Measurements from ENCODE around the gene SHB. TPM values are rescaled to one million over a fixed set of nuclear protein-coding genes. Genes with fewer than 3 reads are reported as not detected.

SHB gene
- total RNA-seq, 1 donor from 2014 or later = 39.0 TPM

DNA sequence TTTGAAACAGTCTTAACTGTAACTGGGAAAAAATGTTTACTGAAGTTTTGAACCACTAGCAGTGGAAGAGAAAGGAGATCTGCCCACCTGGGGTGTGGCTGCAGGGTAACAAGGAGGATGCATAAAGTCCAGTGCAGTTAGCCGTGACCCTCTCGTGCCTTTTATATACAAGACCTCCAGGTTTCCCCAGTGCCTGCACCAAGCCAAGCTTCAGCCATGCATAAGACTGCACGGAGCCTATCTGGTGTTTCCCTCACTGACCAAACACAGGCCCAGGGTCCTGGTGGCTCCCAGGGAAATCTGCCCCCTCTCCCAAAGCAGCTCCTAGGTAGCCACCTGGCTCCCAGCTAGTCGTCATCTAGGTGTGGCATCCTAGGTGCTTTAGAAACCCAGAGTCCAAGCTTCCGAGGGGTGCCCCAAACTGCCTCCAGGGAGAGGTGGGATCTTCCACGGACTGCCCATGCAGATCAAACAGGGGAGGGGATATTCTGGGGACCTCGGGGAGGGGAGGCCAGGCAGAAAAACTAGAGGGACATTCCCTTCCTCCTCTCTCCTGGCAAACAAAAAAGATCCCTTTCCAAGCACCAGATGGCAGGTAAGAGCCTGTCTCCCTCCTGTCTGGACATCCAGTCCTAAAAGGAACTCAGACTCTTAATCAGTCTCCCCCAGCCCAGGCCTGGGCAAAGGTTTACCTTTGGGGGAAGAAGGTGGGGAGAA, 2.7 kb downstream of the SHB start:
- intact Hi-C loops (cut with DNase I) = loop anchor here (2.0 to 10.0 kb wide), 3 partner anchors 49 to 262 kb away; partner anchors contain the start of gene DCAF10
- no peak for DNase-seq (ENCODE audit: low spot score)

DNA sequence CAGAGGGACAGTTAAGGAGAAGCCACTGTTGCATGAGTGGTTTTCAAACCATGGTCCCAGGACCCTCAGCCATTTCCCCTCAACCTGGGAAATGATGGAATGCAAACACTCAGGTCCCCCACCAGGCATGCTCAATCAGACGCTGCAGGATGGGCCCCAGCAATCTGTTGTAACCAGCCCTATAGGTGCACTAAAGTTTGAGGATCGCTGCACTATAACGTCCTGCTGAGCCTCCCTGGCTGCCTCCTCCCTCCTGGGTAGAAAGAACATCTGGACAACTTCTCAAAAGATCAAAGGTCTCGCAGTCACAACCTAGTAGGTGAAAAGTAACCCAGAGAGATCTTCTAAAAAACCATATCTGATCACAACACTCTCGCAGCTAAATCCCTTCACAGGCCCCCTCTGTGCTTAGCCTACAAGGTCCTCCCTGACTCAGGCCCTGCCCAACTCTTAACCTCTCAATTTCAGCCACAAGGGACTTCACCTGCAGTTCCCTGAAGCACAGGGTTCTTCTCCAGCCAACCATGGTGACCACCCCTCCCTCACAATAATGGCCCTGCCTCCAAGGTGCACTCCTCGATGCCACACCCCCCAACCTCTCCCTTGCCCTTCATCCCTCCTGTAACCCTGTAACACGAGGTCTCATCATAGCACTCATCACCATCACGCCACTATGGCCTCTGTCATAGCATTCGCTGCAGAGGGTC, 3.5 kb downstream of the SHB start:
- intact Hi-C loops (cut with DNase I) = loop anchor here (2.0 to 10.0 kb wide), 4 partner anchors 19 to 261 kb away; partner anchors contain the start of gene DCAF10
- peak; percentile 61 for DNase-seq (ENCODE audit: low spot score)

DNA sequence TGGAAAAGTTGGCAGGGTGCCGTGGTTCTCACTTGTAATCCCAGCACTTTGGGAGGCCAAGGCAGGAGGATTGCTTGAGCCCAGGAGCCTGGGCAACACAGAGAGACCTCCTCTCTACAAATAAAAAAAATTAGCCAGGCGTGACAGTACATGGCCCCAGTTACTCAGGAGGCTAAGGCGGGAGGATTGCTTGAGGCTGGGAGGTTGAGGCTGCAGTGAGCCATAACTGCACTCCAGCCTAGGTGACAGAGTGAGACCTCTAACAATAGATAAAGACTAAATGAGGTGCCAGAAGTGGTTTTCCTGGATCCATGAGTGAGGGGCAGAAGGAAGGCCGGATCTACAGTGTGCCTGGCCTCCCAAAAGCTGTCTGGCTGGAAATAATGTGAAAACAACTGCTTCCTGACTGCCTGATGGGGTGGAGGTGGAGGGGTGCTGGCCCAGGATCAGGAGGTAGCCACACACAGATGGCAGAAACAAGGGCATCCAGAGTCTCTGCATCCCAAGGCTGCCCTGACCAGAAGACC, 4.1 kb downstream of the SHB start:
- no peak for DNase-seq (ENCODE audit: low spot score)
- intact Hi-C loops (cut with DNase I) = loop anchor here (2.0 to 10.0 kb wide), 4 partner anchors 18 to 260 kb away; partner anchors contain the start of gene DCAF10

DNA sequence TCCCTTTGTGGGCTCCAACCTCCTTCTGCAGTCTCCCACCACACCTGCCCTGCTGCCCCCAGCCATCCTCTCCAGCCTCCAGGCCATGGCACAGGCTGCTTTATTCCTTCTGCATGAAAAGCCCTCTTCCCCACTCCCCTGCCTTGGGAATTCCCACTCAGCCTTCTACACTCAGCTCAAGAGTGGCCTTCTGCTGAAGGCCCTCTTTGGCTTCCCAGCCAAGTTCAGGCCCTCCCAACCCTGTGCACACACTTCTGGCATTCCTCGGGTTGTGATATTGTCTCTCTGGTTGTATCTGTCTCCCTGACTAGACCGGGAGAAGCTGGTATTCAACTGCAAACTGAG, 5.7 kb downstream of the SHB start:
- peak; percentile 49 for DNase-seq (ENCODE audit: low spot score)
- intact Hi-C loops (cut with DNase I) = loop anchor here (5.0 to 10.0 kb wide), 2 partner anchors 126 to 259 kb away; partner anchors contain the start of gene DCAF10

DNA sequence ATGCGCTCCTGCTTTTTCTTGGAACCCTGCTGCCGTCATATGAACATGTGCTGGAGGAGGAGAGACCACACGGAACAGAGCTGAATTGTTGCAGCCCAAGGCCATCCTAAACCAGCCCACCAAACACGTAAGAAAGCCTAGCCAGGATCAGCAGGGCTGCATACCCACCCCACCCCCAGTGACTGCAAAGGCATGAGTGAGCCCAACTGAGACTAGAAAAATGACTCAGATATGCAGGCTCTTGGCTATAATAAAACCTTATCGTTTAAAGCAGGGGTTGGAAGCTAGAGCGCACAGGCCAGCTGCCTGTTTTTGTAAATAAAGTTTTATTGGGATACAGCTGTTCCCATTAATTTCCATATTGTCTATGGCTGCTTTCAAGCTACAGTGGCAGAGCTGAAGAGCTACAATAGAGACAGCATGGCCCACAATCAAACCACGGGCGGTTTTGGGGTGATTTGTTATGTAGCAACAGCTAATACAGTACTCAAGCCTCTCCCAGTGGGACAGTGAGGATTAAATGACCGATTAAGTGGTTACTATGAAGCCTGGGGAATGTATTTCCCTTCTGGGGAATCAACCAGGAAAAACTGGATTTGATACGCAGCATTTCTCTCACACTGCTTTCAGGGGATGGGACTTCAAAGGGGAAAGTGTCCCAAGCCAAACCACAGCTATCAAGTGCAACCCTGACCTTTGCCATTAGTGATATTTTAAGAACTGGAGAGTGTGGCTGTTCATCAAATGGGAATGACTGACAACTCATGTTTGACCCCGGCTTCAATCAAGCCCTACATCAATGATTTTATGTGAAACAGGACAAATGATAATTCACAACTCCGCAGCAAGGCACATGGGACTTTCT, 6.3 kb downstream of the SHB start:
- intact Hi-C loops (cut with DNase I) = loop anchor here (5.0 to 10.0 kb wide), 2 partner anchors 125 to 258 kb away; partner anchors contain the start of gene DCAF10
- DNase-seq (ENCODE audit: low spot score) = peak; percentile 65

DNA sequence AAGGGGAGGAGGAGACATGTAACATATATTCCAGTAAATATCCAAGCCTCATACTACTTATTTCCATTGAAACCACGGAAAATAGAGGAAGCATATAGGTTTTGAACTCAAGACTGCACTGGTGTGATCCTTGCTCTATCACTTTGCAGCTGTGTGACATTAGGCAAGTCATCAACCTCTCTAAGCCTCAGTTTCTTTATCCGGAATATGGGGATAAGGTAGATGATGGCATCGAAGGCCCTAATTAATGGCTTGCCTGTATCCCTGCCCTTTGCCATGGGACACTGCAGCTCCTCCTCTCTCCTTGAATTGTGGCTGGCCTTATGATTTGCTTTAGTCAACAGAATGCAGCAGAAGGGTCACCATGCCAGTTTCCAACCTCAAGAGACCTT, 6.9 kb downstream of the SHB start:
- intact Hi-C loops (cut with DNase I) = loop anchor here (5.0 to 10.0 kb wide), 2 partner anchors 125 to 257 kb away; partner anchors contain the start of gene DCAF10
- DNase-seq (ENCODE audit: low spot score) = no peak

DNA sequence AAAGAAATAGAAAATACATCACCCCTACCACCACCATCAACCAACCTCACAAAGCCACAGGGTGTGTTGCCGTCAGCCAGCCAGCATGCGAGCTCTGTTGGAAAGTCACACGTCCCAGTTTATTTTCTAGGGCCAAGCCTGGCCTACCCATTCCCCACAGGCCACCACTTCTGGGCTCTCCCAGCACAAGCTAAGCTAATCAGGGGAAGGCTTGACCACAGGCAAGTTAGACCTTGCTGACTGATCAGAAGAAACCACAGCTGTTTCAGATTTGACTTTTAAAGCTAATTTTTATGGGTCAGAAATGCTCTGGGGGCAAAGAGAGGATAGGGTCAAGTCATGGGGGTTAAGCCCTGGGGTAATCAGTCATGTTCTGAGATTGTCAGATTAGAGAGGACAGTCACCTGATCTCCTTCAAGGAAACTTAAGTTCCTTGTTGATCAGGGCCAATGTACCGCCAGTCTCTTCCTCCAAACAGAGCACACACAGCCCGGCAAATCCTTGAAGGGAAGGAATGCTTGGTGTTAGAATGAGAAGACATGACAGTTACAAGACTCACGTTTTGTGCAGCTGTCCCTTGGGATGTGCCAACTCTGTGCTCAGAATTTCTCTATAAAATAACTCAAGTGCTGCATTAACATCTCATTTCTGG, 7.6 kb downstream of the SHB start:
- intact Hi-C loops (cut with DNase I) = loop anchor here (5.0 to 10.0 kb wide), 2 partner anchors 124 to 257 kb away; partner anchors contain the start of gene DCAF10
- DNase-seq (ENCODE audit: low spot score) = peak; percentile 61

DNA sequence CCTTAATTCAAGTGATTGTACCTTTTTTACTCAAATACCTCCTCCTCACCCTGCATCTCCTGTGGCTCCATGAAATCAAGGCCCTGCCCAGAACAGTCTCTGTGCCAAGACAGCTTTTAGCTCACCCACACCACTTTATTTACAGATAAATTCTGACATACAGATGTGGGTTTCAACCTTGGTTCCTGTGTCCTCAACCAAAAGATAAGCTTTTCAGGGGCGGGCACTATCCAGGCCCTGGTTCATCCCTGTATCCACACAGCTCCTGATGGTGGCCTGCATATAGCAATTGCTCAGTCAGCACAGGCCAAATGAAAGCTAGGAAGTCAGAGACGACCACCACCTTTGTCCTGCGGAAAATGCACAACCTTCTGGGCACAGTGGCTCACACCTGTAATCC, 8.3 kb downstream of the SHB start:
- peak; percentile 53 for DNase-seq (ENCODE audit: low spot score)
- intact Hi-C loops (cut with DNase I) = loop anchor here (5.0 to 10.0 kb wide), 2 partner anchors 123 to 256 kb away; partner anchors contain the start of gene DCAF10

DNA sequence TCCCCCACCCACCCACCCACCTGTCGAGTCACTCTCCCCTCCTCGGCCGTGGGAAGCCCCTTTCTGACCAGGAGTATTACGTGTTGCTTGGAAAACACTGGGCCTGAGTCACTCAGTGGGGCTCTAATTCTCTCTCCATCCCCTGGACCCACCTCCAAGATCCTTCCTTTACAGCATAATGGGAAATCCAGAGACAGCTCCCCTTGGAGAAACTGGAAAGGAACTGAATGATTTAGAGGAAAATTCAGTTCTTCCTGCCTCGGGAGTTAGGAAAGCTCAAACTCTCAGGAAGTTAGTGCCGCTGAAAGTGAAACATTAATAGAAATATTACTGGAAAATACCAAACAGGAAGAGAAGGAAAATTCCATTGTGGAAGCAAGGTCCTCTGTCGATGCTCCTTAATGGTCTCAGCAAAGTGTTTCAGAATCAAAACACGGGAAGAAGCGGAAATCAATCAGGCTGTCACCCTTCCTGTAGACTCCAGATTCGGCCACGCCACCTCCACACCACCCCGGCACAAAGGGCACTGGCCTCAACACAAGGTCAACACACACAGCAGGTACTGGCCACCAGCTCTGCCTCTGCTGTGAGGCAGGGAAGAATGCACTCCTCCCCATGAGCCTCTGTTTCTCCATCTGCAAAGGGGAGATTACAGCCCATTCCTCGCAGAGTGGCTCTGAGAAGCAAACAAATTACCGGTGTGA, 9.6 kb downstream of the SHB start:
- intact Hi-C loops (cut with DNase I) = no loop called here
- peak; percentile 75 for DNase-seq (ENCODE audit: low spot score)

DNA sequence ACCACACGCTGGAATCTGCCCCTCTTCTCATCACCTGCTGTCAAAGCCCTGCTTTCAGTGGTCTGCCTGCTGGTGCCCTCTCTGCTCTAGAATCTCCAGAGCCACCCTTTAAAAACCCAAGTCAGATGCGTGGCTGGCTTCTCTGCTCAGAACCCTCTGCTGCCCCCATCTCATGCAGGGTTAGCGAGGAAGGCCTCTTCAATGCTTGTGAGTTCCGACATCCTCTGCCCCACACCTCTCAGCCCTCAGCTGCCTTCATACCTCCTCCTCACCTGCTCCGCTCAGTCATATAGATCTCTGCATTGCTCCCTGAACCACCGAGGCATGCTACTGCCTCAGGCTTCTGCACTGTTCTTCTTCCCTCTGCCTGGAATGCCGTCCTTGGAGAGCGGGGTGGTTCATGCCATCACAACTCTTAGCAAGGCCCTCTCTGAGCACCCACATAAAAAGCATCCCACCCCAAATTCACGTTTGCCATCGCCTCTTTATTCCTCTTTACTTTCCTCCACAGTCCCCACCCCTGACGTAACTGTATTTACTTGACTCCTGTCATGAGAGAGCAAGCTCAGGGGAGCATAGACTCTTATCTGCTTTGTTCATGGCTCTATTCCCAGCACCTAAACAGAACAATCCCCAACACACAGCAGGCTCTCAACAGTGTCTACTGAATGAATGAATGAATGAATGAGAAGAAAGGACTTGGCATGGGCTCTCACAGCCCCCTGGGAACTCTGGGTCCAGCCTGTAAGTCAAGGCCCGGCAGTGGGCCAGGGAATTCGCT, 10.4 kb downstream of the SHB start:
- intact Hi-C loops (cut with DNase I) = no loop called here
- peak; percentile 54 for DNase-seq (ENCODE audit: low spot score)

DNA sequence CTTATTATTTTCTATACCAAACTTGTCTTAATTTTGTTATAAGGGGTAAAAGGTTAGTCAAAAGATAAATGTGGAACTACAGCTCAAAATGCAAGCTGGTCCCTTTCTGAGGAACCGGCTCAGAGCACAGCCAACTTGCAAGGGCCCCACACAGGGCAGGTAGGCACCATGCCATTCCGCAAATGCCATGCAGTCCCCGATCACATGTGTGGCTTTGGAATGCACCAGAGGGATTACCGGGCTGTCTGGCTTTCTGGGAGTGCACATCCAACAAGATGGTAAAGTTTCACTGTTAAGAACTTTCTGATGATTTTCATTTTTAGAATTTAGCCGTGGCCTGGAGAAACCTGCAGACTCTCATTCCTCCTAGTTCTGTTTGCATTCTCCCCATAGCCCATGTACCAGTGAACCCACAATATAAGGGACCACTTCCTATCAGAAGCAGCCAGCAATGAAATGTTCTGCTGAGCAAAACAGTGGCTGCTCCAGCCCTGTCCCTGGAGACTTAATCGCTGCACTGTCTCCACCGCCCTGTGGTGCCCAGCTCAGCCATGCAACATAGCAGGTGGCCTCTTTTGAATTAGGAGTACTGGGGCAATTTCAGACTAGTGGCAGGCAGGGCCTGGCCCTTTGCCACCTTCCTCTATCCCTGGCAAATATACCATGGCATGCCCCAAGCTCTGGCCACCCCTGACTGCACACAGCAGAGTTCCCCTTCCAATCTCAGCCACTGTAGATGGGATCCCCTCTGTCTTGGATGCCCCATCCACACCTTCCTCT, 11.4 kb downstream of the SHB start:
- DNase-seq (ENCODE audit: low spot score) = peak; percentile 71
- intact Hi-C loops (cut with DNase I) = no loop called here

DNA sequence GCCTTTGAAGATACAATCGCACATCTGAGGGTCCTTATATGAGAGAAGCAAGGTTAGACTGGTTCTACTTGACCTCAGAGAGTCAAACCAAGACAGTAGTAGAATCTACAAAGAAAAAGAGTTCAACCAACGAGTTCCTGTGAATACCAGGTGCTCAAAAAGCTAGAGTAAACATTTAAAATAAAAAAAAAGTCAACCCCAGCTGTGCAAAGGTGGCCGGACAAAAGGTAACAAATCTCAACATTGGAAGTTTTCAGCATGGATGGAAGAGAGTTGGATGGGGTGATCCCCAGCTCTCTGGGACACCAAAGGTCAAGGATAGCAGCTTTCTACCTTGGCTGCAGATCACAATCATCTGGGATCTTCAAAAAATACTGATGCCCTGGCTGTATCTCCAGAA, 14.4 kb downstream of the SHB start:
- intact Hi-C loops (cut with DNase I) = no loop called here
- DNase-seq (ENCODE audit: low spot score) = no peak

DNA sequence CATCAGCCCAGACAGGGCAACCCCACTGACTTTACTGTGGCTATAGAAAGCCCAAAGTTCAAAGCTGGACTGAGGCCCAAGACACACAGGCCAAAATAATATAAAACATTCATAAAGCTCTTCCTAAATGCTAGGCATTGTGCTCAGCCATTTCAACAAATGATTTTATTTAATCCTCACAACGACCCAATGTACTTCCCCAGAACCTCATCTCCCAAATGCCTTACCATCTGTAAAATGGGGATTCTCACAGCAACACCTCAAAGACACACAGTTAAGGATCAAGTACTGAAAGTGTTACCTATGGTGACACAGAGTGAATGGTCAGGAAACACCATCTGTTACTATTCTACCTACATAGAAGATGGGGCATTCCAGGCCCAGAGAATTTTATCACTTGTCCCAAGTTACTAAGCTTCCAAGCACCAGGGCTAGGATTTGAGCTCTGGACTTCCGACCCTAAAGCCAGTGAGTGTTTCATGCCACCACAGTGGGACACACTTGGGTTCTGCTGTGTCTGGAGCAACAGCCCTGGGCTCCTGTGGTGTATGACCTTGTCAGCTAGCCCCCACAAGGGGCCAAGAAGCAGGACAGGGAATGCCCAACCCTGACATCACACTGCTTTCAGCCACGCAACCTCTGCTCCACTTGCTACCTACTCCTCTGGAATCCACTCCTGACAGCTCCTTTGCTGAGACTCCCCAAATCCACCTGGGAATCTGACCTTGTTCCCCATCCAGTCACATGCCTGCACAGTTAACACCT, 15.1 kb downstream of the SHB start:
- peak; percentile 31 for DNase-seq (ENCODE audit: low spot score)
- intact Hi-C loops (cut with DNase I) = no loop called here

DNA sequence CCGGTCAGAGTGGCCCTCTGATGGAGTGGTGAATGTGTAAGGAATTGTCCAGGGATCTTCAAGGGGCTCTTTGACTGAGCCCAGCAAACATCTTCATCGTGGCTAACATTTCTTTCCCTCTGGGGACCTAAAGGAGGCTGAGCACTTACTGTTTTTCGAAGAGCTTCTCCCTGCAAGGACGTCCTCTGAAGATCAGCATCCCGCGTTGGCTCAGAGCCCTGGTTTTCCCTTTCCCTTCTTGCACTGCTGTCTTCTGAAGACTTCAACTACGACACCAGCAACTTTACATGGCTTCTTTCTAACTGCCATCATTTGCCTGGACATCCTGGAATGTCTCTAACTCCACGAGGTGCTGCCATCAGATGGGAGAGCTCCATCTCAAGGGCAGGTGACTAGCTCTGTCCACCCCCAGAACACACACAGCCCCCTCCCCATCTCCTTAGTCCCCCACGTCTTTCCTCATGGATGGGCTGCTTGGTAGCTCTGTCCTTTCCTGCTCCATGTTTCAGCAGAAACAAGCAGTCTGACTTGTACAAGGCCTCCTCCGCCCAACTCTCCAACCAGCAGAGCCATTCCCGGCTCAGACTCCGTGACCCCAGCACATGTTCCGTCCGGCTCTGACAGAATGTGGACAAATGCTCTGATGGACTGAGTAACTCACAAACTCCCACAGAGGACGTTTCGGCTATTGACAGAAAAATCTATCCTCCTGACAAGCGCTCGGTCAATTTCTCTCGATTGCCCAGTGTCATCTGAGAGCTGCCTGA, 17.1 kb downstream of the SHB start:
- intact Hi-C loops (cut with DNase I) = no loop called here
- DNase-seq (ENCODE audit: low spot score) = no peak

DNA sequence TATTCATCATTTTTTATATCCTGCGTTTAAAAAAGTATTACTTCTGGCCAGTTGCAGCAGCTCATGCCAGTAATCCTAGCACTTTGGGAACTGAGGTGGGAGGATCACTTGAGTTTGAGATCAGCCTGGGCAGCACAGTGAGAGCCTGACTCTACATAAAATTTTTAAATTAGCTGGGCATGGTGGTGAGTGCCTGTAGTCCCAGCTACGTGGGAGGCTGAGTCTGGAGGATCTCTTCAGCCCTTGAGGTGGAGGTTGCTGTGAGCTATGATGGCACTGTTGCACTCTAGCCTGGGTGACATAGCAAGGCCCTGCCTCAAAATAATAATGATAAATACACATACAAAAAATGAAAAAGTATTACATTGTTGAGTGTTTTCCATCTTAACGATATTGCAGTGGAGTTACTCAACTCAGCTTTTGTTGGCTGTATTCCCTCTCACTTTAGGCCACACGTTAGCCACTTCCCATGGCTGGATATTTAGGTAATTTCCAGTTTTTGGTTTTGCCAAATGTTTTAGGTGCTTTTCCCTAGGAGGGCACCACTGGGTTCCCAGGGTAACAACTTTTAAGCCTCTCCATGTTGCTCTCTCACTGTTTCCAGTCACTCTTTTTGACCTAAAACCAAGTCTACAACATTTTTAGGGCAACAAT, 20.6 kb downstream of the SHB start:
- intact Hi-C loops (cut with DNase I) = no loop called here
- DNase-seq (ENCODE audit: low spot score) = no peak
